Hepatocyte (in vitro differentiated cells): ENCODE measurements around the gene DIABLO. TPM values are rescaled to one million over a fixed set of nuclear protein-coding genes. Genes with fewer than 3 reads are reported as not detected.

ENCODE experiments used
- DNase-seq: peaks from one replicate; pipeline ENCODE4 v3.0.0-alpha.2; 2016; ENCODE audit warnings: low spot score
- H2AFZ ChIP-seq: fragments of 200-600 bp; sonication (generic); 2 replicates; pipeline ENCODE4 v1.6.0; 2016; ENCODE audit warnings: antibody characterized with exemption, mild to moderate bottlenecking
- H3K27ac ChIP-seq: fragments of 200-600 bp; sonication (generic); 2 replicates; pipeline ENCODE4 v1.5.1; 2016; ENCODE audit warnings: mild to moderate bottlenecking
- H3K27me3 ChIP-seq: fragments of 200-600 bp; sonication (generic); 2 replicates; pipeline ENCODE4 v1.6.1; 2016
- H3K36me3 ChIP-seq: fragments of 200-600 bp; sonication (generic); replicated peaks from 2 replicates; pipeline ENCODE4 v1.5.1; 2016; ENCODE audit warnings: low read depth; ENCODE audit not compliant: insufficient read depth
- H3K4me1 ChIP-seq: fragments of 200-600 bp; sonication (generic); 2 replicates; pipeline ENCODE4 v1.5.1; 2016; ENCODE audit warnings: mild to moderate bottlenecking, moderate library complexity; ENCODE audit not compliant: insufficient read depth
- H3K4me2 ChIP-seq: fragments of 200-600 bp; sonication (generic); 2 replicates; pipeline ENCODE4 v1.6.0; 2016
- H3K4me3 ChIP-seq: fragments of 200-600 bp; sonication (generic); 2 replicates; pipeline ENCODE4 v1.5.1; 2016; ENCODE audit warnings: mild to moderate bottlenecking
- H3K79me2 ChIP-seq: fragments of 200-600 bp; sonication (generic); 2 replicates; pipeline ENCODE4 v1.6.0; 2017; ENCODE audit warnings: mild to moderate bottlenecking
- H3K9me2 ChIP-seq: fragments of 200-600 bp; sonication (generic); replicated peaks from 2 replicates; pipeline ENCODE4 v1.6.0; 2017; ENCODE audit warnings: mild to moderate bottlenecking; ENCODE audit not compliant: insufficient read depth
- H3K9me3 ChIP-seq: fragments of 200-600 bp; sonication (generic); 2 replicates; pipeline ENCODE4 v1.5.1; 2016; ENCODE audit warnings: low read depth, mild to moderate bottlenecking
- H4K20me1 ChIP-seq: fragments of 200-600 bp; sonication (generic); 2 replicates; pipeline ENCODE4 v1.6.0; 2016; ENCODE audit warnings: mild to moderate bottlenecking; ENCODE audit not compliant: insufficient read depth, poor library complexity, severe bottlenecking
- EZH2 ChIP-seq: fragments of 200-600 bp; sonication (generic); IDR thresholded peaks from 2 replicates; pipeline ENCODE4 v1.6.1; 2016; ENCODE audit warnings: antibody characterized with exemption, mild to moderate bottlenecking, borderline replicate concordance
- EZH2phosphoT487 ChIP-seq: fragments of 200-600 bp; sonication (generic); IDR thresholded peaks from one replicate; pipeline ENCODE4 v1.6.1; 2018; ENCODE audit warnings: antibody characterized with exemption, mild to moderate bottlenecking, low read depth, moderate library complexity; ENCODE audit not compliant: unreplicated experiment, severe bottlenecking
- WGBS: methylation state at CpG from one replicate; pipeline ENCODE4 v1.1.6; 2016; ENCODE audit warnings: low lambda C conversion rate; ENCODE audit errors: missing lambda C conversion rate; 5-methylcytosine and 5-hydroxymethylcytosine counted together
- polyA plus RNA-seq: library from polyadenylated mRNA; unstranded; fragments of >200 nt; fragmentation: Nextera tagmentation; extraction: Ambion mirVana; gene quantifications from 2 replicates; pipeline ENCODE4 v1.2.1, GENCODE V29; 2016
- total RNA-seq: library from RNA; depleted of rRNA; stranded (reverse); fragments of >200 nt; gene quantifications from 2 replicates; pipeline ENCODE4 v1.2.3, GENCODE V29; 2014
- TF ChIP-seq, protein P1 (sequence below): fragments of 200-600 bp; sonication (generic); IDR thresholded peaks from 2 replicates; pipeline ENCODE4 v1.5.1; 2016; ENCODE audit warnings: antibody characterized with exemption, mild to moderate bottlenecking; ENCODE audit not compliant: poor library complexity

The DIABLO gene
- total and polyA plus RNA-seq, 2 experiments from 2014 or later, result 77.4 to 96.5 TPM

DNA sequence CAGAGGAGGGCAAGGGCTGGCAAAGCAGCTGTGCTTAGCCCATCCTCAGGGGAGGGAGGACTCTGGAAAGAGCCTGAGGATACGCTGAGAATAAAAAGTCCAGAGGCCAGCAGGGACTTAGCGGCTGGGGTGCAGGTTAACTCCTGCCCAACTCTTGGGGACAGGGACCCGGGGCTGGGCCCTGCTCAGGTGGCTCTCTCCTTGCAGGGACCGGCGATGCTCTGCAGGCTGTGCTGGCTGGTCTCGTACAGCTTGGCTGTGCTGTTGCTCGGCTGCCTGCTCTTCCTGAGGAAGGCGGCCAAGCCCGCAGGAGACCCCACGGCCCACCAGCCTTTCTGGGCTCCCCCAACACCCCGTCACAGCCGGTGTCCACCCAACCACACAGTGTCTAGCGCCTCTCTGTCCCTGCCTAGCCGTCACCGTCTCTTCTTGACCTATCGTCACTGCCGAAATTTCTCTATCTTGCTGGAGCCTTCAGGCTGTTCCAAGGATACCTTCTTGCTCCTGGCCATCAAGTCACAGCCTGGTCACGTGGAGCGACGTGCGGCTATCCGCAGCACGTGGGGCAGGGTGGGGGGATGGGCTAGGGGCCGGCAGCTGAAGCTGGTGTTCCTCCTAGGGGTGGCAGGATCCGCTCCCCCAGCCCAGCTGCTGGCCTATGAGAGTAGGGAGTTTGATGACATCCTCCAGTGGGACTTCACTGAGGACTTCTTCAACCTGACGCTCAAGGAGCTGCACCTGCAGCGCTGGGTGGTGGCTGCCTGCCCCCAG, 19.6 kb downstream of the DIABLO start:
- H3K9me2 ChIP-seq, result no peaks in the 10 kb centered on the region
- H3K9me3 ChIP-seq, result no peaks in the 10 kb centered on the region
- H4K20me1 ChIP-seq, result no peaks in the 10 kb centered on the region
- no peak overlapping the region for H3K27ac ChIP-seq
- no peak overlapping the region for H3K4me2 ChIP-seq
- no peak overlapping the region for H2AFZ ChIP-seq
- 81% methylated on average over 25 of the region's 27 CpGs for WGBS
- H3K4me1 ChIP-seq, result peaks cover 7% of the 10 kb centered on the region
- TF ChIP-seq EZH2phosphoT487 (no peak), EZH2 (no peak)
- TF ChIP-seq, protein P1, sequence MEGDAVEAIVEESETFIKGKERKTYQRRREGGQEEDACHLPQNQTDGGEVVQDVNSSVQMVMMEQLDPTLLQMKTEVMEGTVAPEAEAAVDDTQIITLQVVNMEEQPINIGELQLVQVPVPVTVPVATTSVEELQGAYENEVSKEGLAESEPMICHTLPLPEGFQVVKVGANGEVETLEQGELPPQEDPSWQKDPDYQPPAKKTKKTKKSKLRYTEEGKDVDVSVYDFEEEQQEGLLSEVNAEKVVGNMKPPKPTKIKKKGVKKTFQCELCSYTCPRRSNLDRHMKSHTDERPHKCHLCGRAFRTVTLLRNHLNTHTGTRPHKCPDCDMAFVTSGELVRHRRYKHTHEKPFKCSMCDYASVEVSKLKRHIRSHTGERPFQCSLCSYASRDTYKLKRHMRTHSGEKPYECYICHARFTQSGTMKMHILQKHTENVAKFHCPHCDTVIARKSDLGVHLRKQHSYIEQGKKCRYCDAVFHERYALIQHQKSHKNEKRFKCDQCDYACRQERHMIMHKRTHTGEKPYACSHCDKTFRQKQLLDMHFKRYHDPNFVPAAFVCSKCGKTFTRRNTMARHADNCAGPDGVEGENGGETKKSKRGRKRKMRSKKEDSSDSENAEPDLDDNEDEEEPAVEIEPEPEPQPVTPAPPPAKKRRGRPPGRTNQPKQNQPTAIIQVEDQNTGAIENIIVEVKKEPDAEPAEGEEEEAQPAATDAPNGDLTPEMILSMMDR, result no peak
- H3K4me3 ChIP-seq, result no peak overlapping the region
- peaks cover 34% of the 10 kb centered on the region for H3K27me3 ChIP-seq
- H3K79me2 ChIP-seq, result no peaks in the 10 kb centered on the region
- no peak for DNase-seq
- no peaks in the 10 kb centered on the region for H3K36me3 ChIP-seq

DNA sequence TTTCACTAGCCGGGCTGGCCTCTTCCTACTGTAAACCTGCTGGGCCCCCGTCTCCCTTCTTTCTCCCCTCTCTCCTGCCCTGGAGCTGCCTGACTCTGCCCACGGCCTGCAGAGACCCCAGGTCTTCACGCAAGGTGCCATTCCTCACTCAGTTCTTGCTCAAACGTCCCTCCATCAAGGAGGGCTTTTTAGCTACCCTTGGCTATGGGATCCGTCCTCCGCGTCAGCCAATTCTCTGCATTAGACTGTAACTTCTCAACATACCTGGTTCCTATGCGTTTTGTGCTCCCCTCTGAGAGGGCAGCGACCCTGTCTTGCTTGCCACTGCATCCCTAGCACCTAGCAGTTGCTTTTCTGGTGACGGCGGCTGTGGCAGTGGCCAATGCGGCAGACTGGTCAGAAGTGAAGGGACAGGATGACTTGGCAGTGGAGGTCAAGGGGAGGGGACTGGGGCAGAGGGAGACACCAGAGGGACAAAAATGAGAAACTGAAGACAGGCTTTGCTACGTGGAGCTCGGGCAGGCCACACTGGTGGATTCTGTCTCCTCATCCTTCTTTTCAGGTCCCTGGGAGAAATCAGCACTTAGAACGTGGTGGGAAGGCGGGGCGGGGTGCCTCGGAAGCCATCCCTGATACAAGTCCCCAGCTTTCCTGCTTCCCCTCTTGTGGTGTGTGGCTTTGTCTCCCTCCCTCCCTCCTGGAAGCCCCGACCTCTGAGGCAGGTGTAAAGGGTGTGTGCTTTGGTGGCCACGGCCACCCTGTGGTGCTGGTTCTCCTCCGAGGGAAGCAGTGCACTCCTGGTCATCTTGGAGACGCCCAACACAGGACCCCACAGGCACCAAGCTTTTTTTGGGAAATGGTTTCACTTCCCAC, 20.6 kb downstream of the DIABLO start:
- Histone ChIP-seq H3K27me3 (peaks cover 34% of the 10 kb centered on the region), H3K9me2 (no peaks in the 10 kb centered on the region), H4K20me1 (no peaks in the 10 kb centered on the region), H3K4me3 (no peak overlapping the region), H3K9me3 (no peaks in the 10 kb centered on the region), H2AFZ (no peak overlapping the region), H3K36me3 (no peaks in the 10 kb centered on the region), H3K27ac (no peak overlapping the region), H3K79me2 (no peaks in the 10 kb centered on the region), H3K4me1 (peaks cover 7% of the 10 kb centered on the region), H3K4me2 (no peak overlapping the region)
- DNase-seq, result no peak
- WGBS, result 57% methylated on average over 22 of the region's 23 CpGs
- TF ChIP-seq EZH2, result peak; percentile 31
- TF ChIP-seq, protein P1, result no peak
- TF ChIP-seq EZH2phosphoT487, result no peak

DNA sequence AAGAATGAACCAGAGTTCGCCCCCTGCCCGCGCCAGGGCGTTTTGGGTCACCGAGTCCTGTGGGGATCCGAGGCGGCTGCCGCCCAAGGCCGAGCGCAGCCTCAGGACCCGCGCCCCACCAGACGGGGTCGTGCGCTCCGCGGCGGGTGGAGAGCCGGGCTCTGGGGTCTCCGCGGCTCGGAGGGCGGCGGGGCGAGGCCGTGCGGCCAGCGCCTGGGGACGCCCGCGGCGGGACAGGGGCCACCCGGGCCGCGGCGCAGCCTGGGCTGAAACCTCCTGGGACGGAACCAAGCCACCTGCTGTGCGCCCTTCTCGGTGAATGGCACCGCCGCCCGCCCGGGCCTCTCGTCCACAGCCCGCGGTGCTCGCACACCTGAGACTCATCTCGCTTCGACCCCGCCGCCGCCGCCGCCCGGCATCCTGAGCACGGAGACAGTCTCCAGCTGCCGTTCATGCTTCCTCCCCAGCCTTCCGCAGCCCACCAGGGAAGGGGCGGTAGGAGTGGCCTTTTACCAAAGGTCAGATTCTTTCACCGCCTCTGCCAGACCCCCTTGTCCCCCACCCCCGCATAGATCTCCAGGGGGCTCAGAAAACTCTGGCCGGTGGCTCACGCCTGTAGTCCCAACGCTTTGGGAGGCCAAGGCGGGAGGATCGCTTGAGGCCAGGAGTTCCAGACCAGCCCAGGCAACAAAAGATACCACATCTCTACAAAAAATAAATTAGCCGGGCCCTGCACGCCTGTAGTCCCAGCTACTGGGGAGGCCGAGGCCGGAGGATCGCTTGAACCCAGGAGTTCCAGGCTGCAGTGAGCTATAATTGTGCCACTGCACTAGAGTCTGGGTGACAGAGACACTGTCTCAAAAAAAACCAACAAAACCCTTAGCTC, 21.4 kb downstream of the DIABLO start:
- Histone ChIP-seq H3K4me3 (peak overlapping the region; percentile 22), H3K4me2 (peak overlapping the region; percentile 99), H3K79me2 (no peaks in the 10 kb centered on the region), H3K9me3 (no peaks in the 10 kb centered on the region), H3K36me3 (no peaks in the 10 kb centered on the region), H3K27me3 (peaks cover 34% of the 10 kb centered on the region), H4K20me1 (no peaks in the 10 kb centered on the region), H3K4me1 (peaks cover 7% of the 10 kb centered on the region), H3K27ac (no peak overlapping the region), H3K9me2 (no peaks in the 10 kb centered on the region), H2AFZ (no peak overlapping the region)
- no peak for DNase-seq
- TF ChIP-seq EZH2, result peak; percentile 27
- no peak for TF ChIP-seq EZH2phosphoT487
- WGBS, result 15% methylated on average over 52 of the region's 71 CpGs
